Measurements from ENCODE around the gene GAGE2A. TPM values are rescaled to one million over a fixed set of nuclear protein-coding genes. Genes with fewer than 3 reads are reported as not detected.
"Not testable (repeated sequence)": the region's sequence is repeated elsewhere in the genome, so short reads cannot be mapped to it uniquely, and the experiment has no call there.

GAGE2A gene
- not detected for total RNA-seq
- total RNA-seq, result 0 reads per million in 2 donors

GRCh38 chrX:49589196-49589595, at the start of gene GAGE2A:
GAGE2A (plus strand) TSS chrX:49589496; CDS start chrX:49590651, 1,155 bp downstream.
- not testable (repeated sequence) for H3K36me3 Mint-ChIP-seq (ENCODE audit: low read depth); ATAC-seq; H3K4me1 Mint-ChIP-seq; H3K9me3 ChIP-seq (ENCODE audit: control insufficient read depth, low read length, poor library complexity, severe bottlenecking); H3K4me3 Mint-ChIP-seq; DNase-seq; H3K27ac Mint-ChIP-seq; H3K27me3 Mint-ChIP-seq

DNA sequence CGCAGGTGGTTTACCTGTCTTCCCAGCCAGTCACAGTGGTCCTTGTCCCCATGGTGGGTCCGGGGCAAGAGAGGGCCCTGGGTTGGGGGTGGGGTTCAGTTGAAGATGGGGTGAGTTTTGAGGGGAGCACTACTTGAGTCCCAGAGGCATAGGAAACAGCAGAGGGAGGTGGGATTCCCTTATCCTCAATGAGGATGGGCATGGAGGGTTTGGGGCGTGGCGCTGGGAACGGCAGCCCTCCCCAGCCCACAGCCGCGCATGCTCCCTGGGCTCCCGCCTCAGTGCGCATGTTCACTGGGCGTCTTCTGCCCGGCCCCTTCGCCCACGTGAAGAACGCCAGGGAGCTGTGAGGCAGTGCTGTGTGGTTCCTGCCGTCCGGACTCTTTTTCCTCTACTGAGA, 47.9 kb upstream of the GAGE2A start, which contains the start of gene GAGE12D:
Gene GAGE12D, plus strand, starts transcription at position 301 of the 400 bp plus-strand sequence. CDS start 1,155 bp downstream, outside the sequence.
- DNase-seq; H3K4me3 Mint-ChIP-seq; H3K27me3 Mint-ChIP-seq; H3K27ac Mint-ChIP-seq; H3K36me3 Mint-ChIP-seq (ENCODE audit: low read depth); H3K9me3 ChIP-seq (ENCODE audit: control insufficient read depth, low read length, poor library complexity, severe bottlenecking); H3K4me1 Mint-ChIP-seq; ATAC-seq: not testable (repeated sequence)

DNA sequence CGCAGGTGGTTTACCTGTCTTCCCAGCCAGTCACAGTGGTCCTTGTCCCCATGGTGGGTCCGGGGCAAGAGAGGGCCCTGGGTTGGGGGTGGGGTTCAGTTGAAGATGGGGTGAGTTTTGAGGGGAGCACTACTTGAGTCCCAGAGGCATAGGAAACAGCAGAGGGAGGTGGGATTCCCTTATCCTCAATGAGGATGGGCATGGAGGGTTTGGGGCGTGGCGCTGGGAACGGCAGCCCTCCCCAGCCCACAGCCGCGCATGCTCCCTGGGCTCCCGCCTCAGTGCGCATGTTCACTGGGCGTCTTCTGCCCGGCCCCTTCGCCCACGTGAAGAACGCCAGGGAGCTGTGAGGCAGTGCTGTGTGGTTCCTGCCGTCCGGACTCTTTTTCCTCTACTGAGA, 38.3 kb upstream of the GAGE2A start, which contains the start of gene GAGE12E:
Gene GAGE12E, plus strand, starts transcription at position 301 of the 400 bp plus-strand sequence. CDS start 1,155 bp downstream, outside the sequence.
- ATAC-seq; H3K9me3 ChIP-seq (ENCODE audit: control insufficient read depth, low read length, poor library complexity, severe bottlenecking); H3K4me1 Mint-ChIP-seq; H3K27ac Mint-ChIP-seq; H3K4me3 Mint-ChIP-seq; DNase-seq; H3K36me3 Mint-ChIP-seq (ENCODE audit: low read depth); H3K27me3 Mint-ChIP-seq: not testable (repeated sequence)

DNA sequence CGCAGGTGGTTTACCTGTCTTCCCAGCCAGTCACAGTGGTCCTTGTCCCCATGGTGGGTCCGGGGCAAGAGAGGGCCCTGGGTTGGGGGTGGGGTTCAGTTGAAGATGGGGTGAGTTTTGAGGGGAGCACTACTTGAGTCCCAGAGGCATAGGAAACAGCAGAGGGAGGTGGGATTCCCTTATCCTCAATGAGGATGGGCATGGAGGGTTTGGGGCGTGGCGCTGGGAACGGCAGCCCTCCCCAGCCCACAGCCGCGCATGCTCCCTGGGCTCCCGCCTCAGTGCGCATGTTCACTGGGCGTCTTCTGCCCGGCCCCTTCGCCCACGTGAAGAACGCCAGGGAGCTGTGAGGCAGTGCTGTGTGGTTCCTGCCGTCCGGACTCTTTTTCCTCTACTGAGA, 28.8 kb upstream of the GAGE2A start, which contains the start of gene GAGE12F:
Gene GAGE12F, plus strand, starts transcription at position 301 of the 400 bp plus-strand sequence. CDS start 1,155 bp downstream, outside the sequence.
- not testable (repeated sequence) for H3K9me3 ChIP-seq (ENCODE audit: control insufficient read depth, low read length, poor library complexity, severe bottlenecking); H3K36me3 Mint-ChIP-seq (ENCODE audit: low read depth); H3K4me3 Mint-ChIP-seq; H3K27me3 Mint-ChIP-seq; H3K27ac Mint-ChIP-seq; ATAC-seq; H3K4me1 Mint-ChIP-seq; DNase-seq

DNA sequence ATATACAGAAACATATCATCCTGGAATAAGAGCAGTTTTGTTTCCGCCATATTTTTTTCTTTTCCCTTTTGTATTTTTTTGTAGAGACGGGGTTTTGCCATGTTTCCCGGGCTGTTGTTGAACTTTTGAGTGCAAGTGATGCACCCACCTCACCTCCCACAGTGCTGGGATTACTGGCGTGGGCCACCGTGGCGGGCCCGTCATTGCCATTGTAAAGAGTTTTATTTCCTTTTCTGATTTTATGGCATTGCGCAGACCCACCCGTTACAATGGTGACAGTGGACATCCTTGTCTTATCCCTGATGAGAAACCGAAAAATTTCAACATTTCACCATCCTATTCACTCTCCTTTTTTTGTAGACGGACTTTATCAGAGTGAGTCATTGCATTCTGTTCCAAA, 20.6 kb upstream of the GAGE2A start:
- not testable (repeated sequence) for H3K4me1 Mint-ChIP-seq; ATAC-seq; H3K27ac Mint-ChIP-seq; H3K36me3 Mint-ChIP-seq (ENCODE audit: low read depth); H3K4me3 Mint-ChIP-seq; H3K9me3 ChIP-seq (ENCODE audit: control insufficient read depth, low read length, poor library complexity, severe bottlenecking); H3K27me3 Mint-ChIP-seq
- DNase-seq, result peak in 1 of 3 donors; percentile 10

GRCh38 chrX:49569152-49569551, 20.1 kb upstream of the GAGE2A start:
- ATAC-seq; H3K4me3 Mint-ChIP-seq; DNase-seq; H3K27me3 Mint-ChIP-seq; H3K9me3 ChIP-seq (ENCODE audit: control insufficient read depth, low read length, poor library complexity, severe bottlenecking); H3K36me3 Mint-ChIP-seq (ENCODE audit: low read depth); H3K27ac Mint-ChIP-seq; H3K4me1 Mint-ChIP-seq: not testable (repeated sequence)

- H3K27me3 Mint-ChIP-seq; H3K36me3 Mint-ChIP-seq (ENCODE audit: low read depth); ATAC-seq; H3K9me3 ChIP-seq (ENCODE audit: control insufficient read depth, low read length, poor library complexity, severe bottlenecking); H3K27ac Mint-ChIP-seq; DNase-seq; H3K4me3 Mint-ChIP-seq; H3K4me1 Mint-ChIP-seq: not testable (repeated sequence)
These were observed 19.2 kb upstream of the GAGE2A start, which contains the start of gene GAGE12G for GRCh38 chrX:49570100-49570499. GAGE12G (plus strand) TSS chrX:49570400; CDS start chrX:49571555, 1,155 bp downstream.

DNA sequence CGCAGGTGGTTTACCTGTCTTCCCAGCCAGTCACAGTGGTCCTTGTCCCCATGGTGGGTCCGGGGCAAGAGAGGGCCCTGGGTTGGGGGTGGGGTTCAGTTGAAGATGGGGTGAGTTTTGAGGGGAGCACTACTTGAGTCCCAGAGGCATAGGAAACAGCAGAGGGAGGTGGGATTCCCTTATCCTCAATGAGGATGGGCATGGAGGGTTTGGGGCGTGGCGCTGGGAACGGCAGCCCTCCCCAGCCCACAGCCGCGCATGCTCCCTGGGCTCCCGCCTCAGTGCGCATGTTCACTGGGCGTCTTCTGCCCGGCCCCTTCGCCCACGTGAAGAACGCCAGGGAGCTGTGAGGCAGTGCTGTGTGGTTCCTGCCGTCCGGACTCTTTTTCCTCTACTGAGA, 9.6 kb upstream of the GAGE2A start, which contains the start of gene GAGE12H:
Gene GAGE12H, plus strand, starts transcription at position 301 of the 400 bp plus-strand sequence. CDS start 1,155 bp downstream, outside the sequence.
- H3K27ac Mint-ChIP-seq; ATAC-seq; H3K9me3 ChIP-seq (ENCODE audit: control insufficient read depth, low read length, poor library complexity, severe bottlenecking); H3K4me1 Mint-ChIP-seq; H3K4me3 Mint-ChIP-seq; H3K27me3 Mint-ChIP-seq; H3K36me3 Mint-ChIP-seq (ENCODE audit: low read depth); DNase-seq: not testable (repeated sequence)

DNA sequence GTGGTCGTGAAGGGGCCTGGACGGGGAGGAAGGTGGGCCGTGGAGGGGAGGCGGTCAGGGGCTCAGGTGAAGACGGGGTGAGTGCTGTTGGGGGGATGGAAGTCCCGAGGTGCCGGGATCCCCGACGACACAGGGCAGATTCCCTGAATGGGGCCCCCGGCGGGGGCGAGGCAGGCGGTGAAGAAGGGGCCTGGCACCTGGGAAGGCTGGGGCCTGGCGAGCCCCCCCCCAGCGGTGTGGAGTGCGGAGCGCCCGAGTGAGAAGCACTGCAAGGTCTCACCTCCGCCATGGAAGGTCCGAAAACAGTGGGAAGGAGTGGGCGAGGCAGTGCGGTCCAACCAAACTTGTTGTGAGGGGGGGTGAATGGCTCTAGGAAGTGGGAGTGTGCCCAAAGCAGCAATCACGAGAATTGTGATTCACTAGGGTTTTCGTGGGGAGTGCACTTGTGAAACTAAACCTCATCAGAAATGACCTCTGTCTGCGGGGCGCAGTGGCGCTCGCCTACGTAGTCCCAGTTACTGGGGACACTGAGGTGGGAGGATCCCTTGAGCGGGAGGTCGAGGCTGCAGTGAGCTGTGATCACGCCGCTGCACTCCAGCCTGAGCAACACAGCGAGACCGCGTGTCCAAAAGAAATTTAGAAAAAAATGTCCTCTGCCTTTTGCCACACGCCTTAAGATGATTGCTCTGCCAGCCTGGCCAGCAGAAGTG, 628 bp downstream of the GAGE2A start:
- H3K4me1 Mint-ChIP-seq; H3K4me3 Mint-ChIP-seq; H3K27ac Mint-ChIP-seq; ATAC-seq; H3K36me3 Mint-ChIP-seq (ENCODE audit: low read depth); H3K27me3 Mint-ChIP-seq; H3K9me3 ChIP-seq (ENCODE audit: control insufficient read depth, low read length, poor library complexity, severe bottlenecking): not testable (repeated sequence)
- peak in 1 of 3 donors; percentile 8 for DNase-seq

- not testable (repeated sequence) for H3K27ac Mint-ChIP-seq; H3K4me3 Mint-ChIP-seq; H3K36me3 Mint-ChIP-seq (ENCODE audit: low read depth); ATAC-seq; H3K9me3 ChIP-seq (ENCODE audit: control insufficient read depth, low read length, poor library complexity, severe bottlenecking); DNase-seq; H3K27me3 Mint-ChIP-seq; H3K4me1 Mint-ChIP-seq
These were observed 1.2 kb downstream of the GAGE2A start for GRCh38 chrX:49590488-49590887.

DNA sequence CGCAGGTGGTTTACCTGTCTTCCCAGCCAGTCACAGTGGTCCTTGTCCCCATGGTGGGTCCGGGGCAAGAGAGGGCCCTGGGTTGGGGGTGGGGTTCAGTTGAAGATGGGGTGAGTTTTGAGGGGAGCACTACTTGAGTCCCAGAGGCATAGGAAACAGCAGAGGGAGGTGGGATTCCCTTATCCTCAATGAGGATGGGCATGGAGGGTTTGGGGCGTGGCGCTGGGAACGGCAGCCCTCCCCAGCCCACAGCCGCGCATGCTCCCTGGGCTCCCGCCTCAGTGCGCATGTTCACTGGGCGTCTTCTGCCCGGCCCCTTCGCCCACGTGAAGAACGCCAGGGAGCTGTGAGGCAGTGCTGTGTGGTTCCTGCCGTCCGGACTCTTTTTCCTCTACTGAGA, 9.4 kb downstream of the GAGE2A start, which contains the start of gene GAGE1:
Gene GAGE1, plus strand, starts transcription at position 301 of the 400 bp plus-strand sequence. CDS start 1,155 bp downstream, outside the sequence.
- not testable (repeated sequence) for H3K4me3 Mint-ChIP-seq; H3K27me3 Mint-ChIP-seq; ATAC-seq; H3K9me3 ChIP-seq (ENCODE audit: control insufficient read depth, low read length, poor library complexity, severe bottlenecking); H3K36me3 Mint-ChIP-seq (ENCODE audit: low read depth); H3K27ac Mint-ChIP-seq; DNase-seq; H3K4me1 Mint-ChIP-seq

DNA sequence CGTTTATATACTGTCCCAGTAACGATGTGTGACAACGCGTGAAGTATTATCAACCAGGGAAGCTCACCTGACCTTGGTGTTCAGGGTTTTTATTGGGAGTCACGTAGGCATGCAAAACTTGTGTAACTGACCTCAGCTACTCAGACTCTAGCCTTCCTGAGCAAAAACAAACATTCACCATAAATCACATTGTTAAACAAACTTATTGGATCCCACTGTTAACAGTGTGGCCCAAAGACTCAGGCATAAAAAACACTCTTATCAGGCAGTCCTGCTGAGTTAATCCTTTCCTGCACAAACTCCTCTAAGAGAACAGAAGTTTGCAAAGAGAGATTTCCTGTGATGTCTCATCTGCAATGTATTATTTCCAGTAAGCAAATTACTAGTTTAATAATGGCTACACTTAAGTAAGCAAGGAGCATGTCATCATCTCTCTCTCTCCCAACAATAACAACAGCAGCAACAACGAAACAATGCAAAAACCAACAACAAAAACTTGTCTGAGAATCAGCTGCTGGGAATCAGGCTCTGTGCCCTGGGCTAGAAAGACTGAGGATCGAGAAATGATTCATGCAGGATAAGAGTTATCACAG, 21.5 kb downstream of the GAGE2A start:
- Mint-ChIP-seq H3K36me3 (ENCODE audit: low read depth) (peaks cover 3% of the 10 kb centered on the region), H3K27ac (no peak overlapping the region), H3K4me3 (no peak overlapping the region), H3K27me3 (no peaks in the 10 kb centered on the region), H3K4me1 (no peaks in the 10 kb centered on the region)
- no peak for ATAC-seq
- H3K9me3 ChIP-seq (ENCODE audit: control insufficient read depth, low read length, poor library complexity, severe bottlenecking), result no peaks in the 10 kb centered on the region
- DNase-seq, result no peak

- Mint-ChIP-seq H3K27ac (no peak overlapping the region), H3K36me3 (ENCODE audit: low read depth) (peaks cover 3% of the 10 kb centered on the region), H3K27me3 (no peaks in the 10 kb centered on the region), H3K4me3 (no peak overlapping the region), H3K4me1 (no peaks in the 10 kb centered on the region)
- no peak for ATAC-seq
- DNase-seq, result no peak
- no peaks in the 10 kb centered on the region for H3K9me3 ChIP-seq (ENCODE audit: control insufficient read depth, low read length, poor library complexity, severe bottlenecking)
These were observed 29.3 kb downstream of the GAGE2A start for GRCh38 chrX:49618574-49618973.

Measured in T-helper 17 cell (primary cell).